ENCODE measurements around the gene JARID2. TPM values are rescaled to one million over a fixed set of nuclear protein-coding genes. Genes with fewer than 3 reads are reported as not detected.

Gene JARID2
- total RNA-seq, 4 donors from 2014 or later: 10.8 to 31.6 (median 14.3) TPM

DNA sequence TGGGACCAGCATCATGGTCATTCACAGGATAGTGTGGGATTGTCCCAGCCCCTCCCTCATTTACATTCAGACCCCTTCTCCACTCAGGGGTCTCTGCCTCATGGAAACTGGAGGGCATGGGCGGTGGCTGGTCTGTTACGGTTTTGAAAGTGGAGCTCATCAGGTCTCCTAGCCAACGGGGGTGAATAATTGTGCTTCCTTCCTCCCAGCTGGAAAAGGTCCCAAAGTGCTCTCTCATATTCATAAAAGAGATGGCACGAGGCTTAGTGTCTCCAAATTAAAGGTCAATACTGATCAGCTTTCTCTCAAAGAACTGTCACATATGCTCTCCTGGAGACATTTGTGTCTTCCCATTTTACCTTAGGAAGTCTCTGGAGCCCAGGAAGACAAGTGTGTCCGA, 19.9 kb downstream of the JARID2 start:
- DNase-seq (ENCODE audit: low spot score) (no peak), ATAC-seq (ENCODE audit: low FRiP score) (no peak)
- TF ChIP-seq, protein P1, sequence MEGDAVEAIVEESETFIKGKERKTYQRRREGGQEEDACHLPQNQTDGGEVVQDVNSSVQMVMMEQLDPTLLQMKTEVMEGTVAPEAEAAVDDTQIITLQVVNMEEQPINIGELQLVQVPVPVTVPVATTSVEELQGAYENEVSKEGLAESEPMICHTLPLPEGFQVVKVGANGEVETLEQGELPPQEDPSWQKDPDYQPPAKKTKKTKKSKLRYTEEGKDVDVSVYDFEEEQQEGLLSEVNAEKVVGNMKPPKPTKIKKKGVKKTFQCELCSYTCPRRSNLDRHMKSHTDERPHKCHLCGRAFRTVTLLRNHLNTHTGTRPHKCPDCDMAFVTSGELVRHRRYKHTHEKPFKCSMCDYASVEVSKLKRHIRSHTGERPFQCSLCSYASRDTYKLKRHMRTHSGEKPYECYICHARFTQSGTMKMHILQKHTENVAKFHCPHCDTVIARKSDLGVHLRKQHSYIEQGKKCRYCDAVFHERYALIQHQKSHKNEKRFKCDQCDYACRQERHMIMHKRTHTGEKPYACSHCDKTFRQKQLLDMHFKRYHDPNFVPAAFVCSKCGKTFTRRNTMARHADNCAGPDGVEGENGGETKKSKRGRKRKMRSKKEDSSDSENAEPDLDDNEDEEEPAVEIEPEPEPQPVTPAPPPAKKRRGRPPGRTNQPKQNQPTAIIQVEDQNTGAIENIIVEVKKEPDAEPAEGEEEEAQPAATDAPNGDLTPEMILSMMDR (IDR thresholded peaks at IDR 0.05): no peak

DNA sequence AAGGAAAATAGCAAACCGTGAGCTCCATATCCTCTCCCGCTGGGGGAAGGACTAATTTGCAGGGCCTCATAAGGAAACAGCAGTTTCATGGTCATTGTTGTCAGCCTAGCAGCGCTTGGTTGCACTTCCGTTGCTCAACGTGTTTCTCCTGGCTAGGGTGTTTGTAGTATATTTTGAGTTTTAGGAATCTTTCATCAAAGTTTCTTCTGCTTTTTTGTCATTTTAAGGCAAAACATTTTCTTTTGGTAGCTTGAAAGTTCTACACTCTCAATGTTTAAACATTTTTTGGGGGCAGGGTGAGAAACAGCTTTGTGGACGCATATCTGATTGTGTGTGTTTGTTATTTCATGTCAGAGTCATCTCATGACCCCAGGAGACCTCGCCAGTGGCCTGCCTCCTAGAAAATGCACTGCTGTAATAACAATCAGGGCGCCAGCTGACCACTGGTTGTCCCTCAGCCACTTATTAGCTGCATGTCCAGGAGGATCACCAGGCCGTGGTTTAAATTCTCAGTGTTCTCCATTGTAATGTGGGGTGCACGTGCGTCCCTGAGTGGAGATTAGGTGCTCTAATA, 20.6 kb downstream of the JARID2 start:
- ATAC-seq (ENCODE audit: low FRiP score): no peak
- TF ChIP-seq, protein P1 (IDR thresholded peaks at IDR 0.05): no peak
- no peak for DNase-seq (ENCODE audit: low spot score)

DNA sequence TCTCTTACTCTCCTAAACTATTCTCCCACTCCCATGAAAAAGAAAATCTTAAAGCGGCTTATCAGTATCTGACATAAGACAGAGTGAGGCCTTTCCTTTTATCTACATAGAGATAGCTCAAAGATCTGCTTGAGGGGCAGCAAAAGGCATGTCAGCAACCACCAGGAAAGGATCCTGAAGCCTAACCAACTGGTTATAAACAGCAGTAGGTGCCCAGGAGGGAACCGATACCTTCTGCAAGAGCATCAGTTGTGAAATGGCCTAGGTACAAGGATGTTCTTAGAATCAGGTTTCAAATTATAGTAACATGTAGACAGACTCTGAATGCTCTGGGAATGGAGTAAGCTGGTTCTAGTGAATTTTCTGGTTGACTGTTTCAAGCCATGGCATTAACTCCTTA, 21.4 kb downstream of the JARID2 start:
- TF ChIP-seq, protein P1 (IDR thresholded peaks at IDR 0.05): no peak
- no peak for DNase-seq (ENCODE audit: low spot score)
- no peak for ATAC-seq (ENCODE audit: low FRiP score)

DNA sequence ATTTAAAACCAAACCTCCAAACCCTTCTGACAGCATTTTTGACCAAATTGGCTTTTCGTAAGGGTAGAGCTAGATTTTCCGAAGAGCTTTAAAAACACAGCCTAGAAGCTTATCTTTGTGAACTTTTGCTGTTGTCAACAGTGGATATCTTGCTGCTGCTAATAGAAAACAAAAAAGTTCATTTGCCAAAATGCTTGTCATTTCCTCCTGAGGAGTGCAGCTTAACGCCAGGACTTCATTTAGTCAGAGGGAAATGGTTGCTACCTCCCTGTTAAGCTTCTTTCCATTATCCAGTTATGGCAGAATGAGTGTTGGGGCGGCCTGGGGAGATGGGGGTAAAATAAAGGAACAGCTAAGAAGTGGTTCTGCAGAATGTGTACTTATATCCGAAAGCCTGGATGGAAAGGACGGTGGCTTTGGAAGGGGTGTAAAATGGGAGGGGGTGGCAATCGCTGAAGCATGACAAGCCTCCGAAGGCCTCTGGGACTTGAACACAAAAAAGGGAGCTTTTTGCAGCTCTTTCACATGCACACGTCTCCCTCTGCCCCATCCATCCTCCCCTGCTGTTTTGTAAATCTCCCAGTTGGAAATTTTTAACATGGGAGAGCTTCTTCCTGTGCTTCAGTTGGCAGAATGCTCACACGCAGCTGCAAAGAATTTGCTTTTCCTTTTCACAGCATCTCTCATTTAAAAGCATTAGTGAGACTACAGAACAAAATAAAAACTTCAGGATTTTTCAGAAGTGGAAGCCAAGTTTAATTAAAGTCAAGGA, 22.5 kb downstream of the JARID2 start:
- no peak for ATAC-seq (ENCODE audit: low FRiP score)
- no peak for DNase-seq (ENCODE audit: low spot score)
- TF ChIP-seq, protein P1 (IDR thresholded peaks at IDR 0.05): no peak

DNA sequence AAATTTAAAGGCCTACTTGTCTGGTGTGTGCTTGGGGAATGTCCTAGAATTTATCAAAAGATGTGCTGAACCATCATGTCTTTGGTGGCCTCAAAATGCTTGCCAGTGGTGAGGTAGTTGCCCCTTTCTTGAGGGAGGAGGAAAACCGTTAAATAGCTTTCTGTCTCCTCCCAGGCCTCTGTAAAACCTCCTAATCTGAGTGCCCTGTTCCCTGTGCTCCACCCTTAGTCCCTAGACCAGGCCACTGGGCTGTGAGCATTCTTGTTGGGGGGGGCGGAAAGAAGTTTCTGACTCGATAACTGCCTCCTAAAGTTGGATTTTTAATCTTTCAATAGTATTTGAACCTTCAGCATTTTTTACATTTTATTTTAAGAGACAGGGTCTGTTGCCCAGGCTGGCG, 23.1 kb downstream of the JARID2 start:
- TF ChIP-seq, protein P1 (IDR thresholded peaks at IDR 0.05): no peak
- ATAC-seq (ENCODE audit: low FRiP score): no peak
- no peak for DNase-seq (ENCODE audit: low spot score)

DNA sequence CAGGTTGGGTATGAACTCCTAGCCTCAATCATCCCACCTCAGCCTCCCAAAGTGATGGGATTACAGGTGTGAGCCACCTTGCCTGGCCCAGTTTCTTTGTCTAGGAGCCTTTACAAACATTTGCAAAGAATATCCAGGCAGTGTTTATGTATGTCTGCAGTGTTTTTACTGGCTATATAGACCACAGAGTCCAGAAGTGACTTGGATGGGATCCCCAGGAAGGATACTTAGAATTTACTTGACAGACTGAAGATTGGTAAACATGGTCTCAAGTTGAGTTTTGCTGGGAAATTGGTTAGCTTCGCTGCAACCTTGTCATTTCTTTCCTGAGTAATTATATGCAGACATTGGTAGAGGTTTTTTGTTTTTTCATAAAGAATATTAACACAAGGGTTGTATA, 23.8 kb downstream of the JARID2 start:
- DNase-seq (ENCODE audit: low spot score) (no peak), ATAC-seq (ENCODE audit: low FRiP score) (no peak)
- TF ChIP-seq, protein P1 (IDR thresholded peaks at IDR 0.05): no peak

DNA sequence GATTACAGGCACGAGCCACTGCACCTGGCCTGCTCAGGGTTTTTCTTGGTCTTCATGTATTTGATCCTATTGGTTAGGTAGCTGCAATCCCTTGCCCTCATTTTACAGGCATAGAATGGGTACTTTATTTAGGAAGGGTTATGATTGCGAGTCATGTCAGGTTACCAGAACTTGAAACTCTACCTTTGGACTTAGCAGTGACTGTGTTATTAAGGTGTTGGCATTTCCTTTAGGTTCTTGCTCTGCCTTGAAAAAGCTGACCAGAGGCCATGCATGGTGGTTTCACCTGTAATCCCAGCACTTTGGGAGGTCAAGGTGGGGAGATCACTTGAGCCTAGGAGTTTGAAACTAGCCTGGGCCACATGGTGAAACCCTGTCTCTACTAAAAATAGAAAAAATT, 24.5 kb downstream of the JARID2 start:
- TF ChIP-seq, protein P1 (IDR thresholded peaks at IDR 0.05): no peak
- ATAC-seq (ENCODE audit: low FRiP score) (no peak), DNase-seq (ENCODE audit: low spot score) (no peak)
